Loucy (cell line): ENCODE measurements around the gene BRAF.

ENCODE experiments used
- CTCF ChIP-seq: fragments of 200-600 bp; sonication (generic); conservative IDR thresholded peaks from 2 replicates; pipeline ENCODE4 v1.5.1; 2014; ENCODE audit warnings: mild to moderate bottlenecking, antibody characterized with exemption, low read length
- EZH2phosphoT487 ChIP-seq: fragments of 200-600 bp; IDR thresholded peaks from 2 replicates; pipeline ENCODE4 v1.6.1; 2018; ENCODE audit warnings: antibody characterized with exemption, mild to moderate bottlenecking, moderate library complexity, borderline replicate concordance

GRCh38 chr7:140902303-140902953 is 22.3 kb downstream of the BRAF start:
- TF ChIP-seq CTCF (no peak), EZH2phosphoT487 (no peak)
